Astrocyte (in vitro differentiated cells and primary cell): Measurements from ENCODE around the gene ATXN1. TPM values are rescaled to one million over a fixed set of nuclear protein-coding genes. Genes with fewer than 3 reads are reported as not detected.

Experiments
- DNase-seq: peaks from one replicate; pipeline ENCODE4 v3.0.0-alpha.2; 2010; ENCODE audit warnings: low read depth
- FAIRE-seq: peaks from 2 replicates; lab custom pipeline; 2011; peaks lifted over from hg19 to GRCh38; lab: Jason Lieb, UNC
- H2AFZ ChIP-seq: 2 replicates; pipeline ENCODE4 v1.6.0; 2012; ENCODE audit warnings: low read depth, low read length, inconsistent platforms
- H3K27ac ChIP-seq: 2 replicates; pipeline ENCODE4 v1.5.1; 2011; ENCODE audit warnings: low read depth, low read length, inconsistent platforms
- H3K27me3 ChIP-seq: 2 replicates; pipeline ENCODE4 v1.6.0; 2011; ENCODE audit warnings: low read length, inconsistent platforms; ENCODE audit not compliant: insufficient read depth
- H3K36me3 ChIP-seq: 2 replicates; pipeline ENCODE4 v1.5.1; 2011; ENCODE audit warnings: low read length, inconsistent platforms; ENCODE audit not compliant: insufficient read depth
- H3K4me1 ChIP-seq: 2 replicates; pipeline ENCODE4 v1.5.1; 2011; ENCODE audit warnings: low read length, inconsistent platforms; ENCODE audit not compliant: insufficient read depth
- H3K4me2 ChIP-seq: 2 replicates; pipeline ENCODE4 v1.6.0; 2012; ENCODE audit warnings: low read length, inconsistent platforms
- H3K4me3 ChIP-seq: 2 replicates; pipeline ENCODE4 v1.5.1; 2011; ENCODE audit warnings: low read depth, mild to moderate bottlenecking, low read length, inconsistent platforms; ENCODE audit not compliant: insufficient read depth
- H3K79me2 ChIP-seq: 2 replicates; pipeline ENCODE4 v1.6.0; 2012; ENCODE audit warnings: mild to moderate bottlenecking, low read length, inconsistent platforms; ENCODE audit not compliant: insufficient read depth
- H3K9ac ChIP-seq: 2 replicates; pipeline ENCODE4 v1.6.0; 2012; ENCODE audit warnings: mild to moderate bottlenecking, low read length, inconsistent platforms
- H3K9me3 ChIP-seq: 2 replicates; pipeline ENCODE4 v1.5.1; 2012; ENCODE audit warnings: low read depth, mild to moderate bottlenecking, low read length, inconsistent platforms; ENCODE audit not compliant: insufficient read depth
- H4K20me1 ChIP-seq: 2 replicates; pipeline ENCODE4 v1.6.0; 2012; ENCODE audit warnings: low read length, inconsistent platforms; ENCODE audit not compliant: insufficient read depth
- H3K27ac Mint-ChIP-seq: one replicate; pipeline ENCODE4 v1.8.0; 2021; ENCODE audit warnings: mild to moderate bottlenecking, mixed read lengths; ENCODE audit not compliant: unreplicated experiment
- H3K27me3 Mint-ChIP-seq: one replicate; pipeline ENCODE4 v1.8.0; 2021; ENCODE audit warnings: low read depth, mixed read lengths; ENCODE audit not compliant: unreplicated experiment
- H3K36me3 Mint-ChIP-seq: one replicate; pipeline ENCODE4 v1.8.0; 2021; ENCODE audit warnings: low read depth, mixed read lengths; ENCODE audit not compliant: unreplicated experiment
- H3K4me1 Mint-ChIP-seq: one replicate; pipeline ENCODE4 v1.8.0; 2021; ENCODE audit warnings: low read depth, mixed read lengths; ENCODE audit not compliant: unreplicated experiment
- H3K4me3 Mint-ChIP-seq: one replicate; pipeline ENCODE4 v1.8.0; 2021; ENCODE audit warnings: mild to moderate bottlenecking, moderate library complexity, mixed read lengths; ENCODE audit not compliant: unreplicated experiment
- H3K9me3 Mint-ChIP-seq: one replicate; pipeline ENCODE4 v1.8.0; 2021; ENCODE audit warnings: mild to moderate bottlenecking, mixed read lengths; ENCODE audit not compliant: unreplicated experiment
- CTCF ChIP-seq: IDR thresholded peaks from 2 replicates; pipeline ENCODE4 v1.5.1; 2011; ENCODE audit warnings: low read depth, mild to moderate bottlenecking, inconsistent platforms, low read length, moderate library complexity; ENCODE audit not compliant: insufficient read depth
- EZH2 ChIP-seq: IDR thresholded peaks from 2 replicates; pipeline ENCODE4 v1.6.1; 2012; ENCODE audit warnings: mild to moderate bottlenecking, low read length, inconsistent platforms; ENCODE audit not compliant: insufficient read depth
- total RNA-seq: library from RNA; stranded (reverse); gene quantifications from 2 replicates; pipeline ENCODE4 v1.2.1, GENCODE V29; 2021

Gene ATXN1
- total RNA-seq, 1 donor from 2014 or later, result 70.9 TPM

DNA sequence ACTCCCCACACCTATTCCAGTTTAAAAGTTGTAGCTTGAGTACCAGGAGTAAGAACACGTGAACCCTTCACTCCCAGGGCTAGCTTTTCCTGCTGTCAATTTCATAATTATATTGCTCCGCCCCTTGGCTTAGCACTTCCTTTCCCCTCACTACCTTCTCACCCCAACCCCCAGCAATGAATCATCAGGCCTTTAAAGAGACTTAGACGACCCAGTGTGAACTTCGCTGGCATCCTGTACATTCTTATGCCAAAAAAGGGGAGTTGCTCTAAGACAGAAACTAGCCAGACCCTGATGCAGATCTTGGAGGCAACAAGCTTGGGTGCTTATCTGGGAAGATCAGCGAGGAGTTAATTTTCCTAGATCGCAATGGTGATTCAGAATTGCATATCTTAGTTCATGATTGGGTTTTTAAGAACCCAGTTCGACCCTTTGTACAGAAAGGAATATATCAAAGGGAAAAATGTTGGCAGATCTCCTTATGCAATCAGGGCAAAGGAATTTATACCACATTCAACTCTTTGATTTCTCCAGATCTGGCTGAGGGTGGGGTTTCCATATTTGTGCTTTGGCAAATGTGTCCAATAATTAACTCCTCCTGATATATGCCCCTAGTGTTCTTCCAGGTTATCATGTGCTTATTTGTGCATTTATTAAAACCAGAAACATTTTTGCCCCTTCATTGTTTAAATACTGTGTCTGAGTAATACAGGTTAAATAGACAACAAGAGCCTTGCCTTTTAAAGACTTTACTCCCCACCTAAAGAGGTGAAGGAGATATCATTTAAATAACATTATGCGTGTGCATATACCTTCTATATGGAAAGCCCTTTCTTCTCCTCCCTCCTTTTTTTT, 8.1 kb upstream of the ATXN1 start:
- H4K20me1 ChIP-seq, result no peaks in the 10 kb centered on the region
- peak overlapping the region; percentile 70 for H3K9ac ChIP-seq
- peak overlapping the region; percentile 82 for H3K4me2 ChIP-seq
- no peaks in the 10 kb centered on the region for H3K9me3 ChIP-seq
- no peaks in the 10 kb centered on the region for H3K36me3 ChIP-seq
- H3K27me3 ChIP-seq, result no peaks in the 10 kb centered on the region
- FAIRE-seq (no peak), DNase-seq (peak; percentile 99)
- H2AFZ ChIP-seq, result no peak overlapping the region
- peak overlapping the region; percentile 93 for H3K27ac ChIP-seq
- peaks cover 4% of the 10 kb centered on the region for H3K36me3 Mint-ChIP-seq
- H3K4me1 Mint-ChIP-seq, result peaks cover 58% of the 10 kb centered on the region
- no peaks in the 10 kb centered on the region for H3K27me3 Mint-ChIP-seq
- H3K79me2 ChIP-seq, result peaks cover 1% of the 10 kb centered on the region
- no peak for TF ChIP-seq CTCF
- no peak for TF ChIP-seq EZH2
- H3K9me3 Mint-ChIP-seq, result peaks cover 1% of the 10 kb centered on the region
- peaks cover 62% of the 10 kb centered on the region for H3K4me1 ChIP-seq
- peak overlapping the region; percentile 30 for H3K4me3 ChIP-seq
- peak overlapping the region; percentile 60 for H3K4me3 Mint-ChIP-seq
- peak overlapping the region; percentile 84 for H3K27ac Mint-ChIP-seq

GRCh38 chr6:16768477-16768830, 7.2 kb upstream of the ATXN1 start:
- H3K27ac ChIP-seq, result peak overlapping the region; percentile 93
- H3K9ac ChIP-seq, result peak overlapping the region; percentile 70
- H3K36me3 Mint-ChIP-seq, result peaks cover 1% of the 10 kb centered on the region
- no peaks in the 10 kb centered on the region for H3K27me3 Mint-ChIP-seq
- H3K4me1 Mint-ChIP-seq, result peaks cover 64% of the 10 kb centered on the region
- peaks cover 8% of the 10 kb centered on the region for H3K79me2 ChIP-seq
- H3K4me3 Mint-ChIP-seq, result no peak overlapping the region
- TF ChIP-seq CTCF (no peak), EZH2 (no peak)
- H3K27ac Mint-ChIP-seq, result peak overlapping the region; percentile 37
- no peaks in the 10 kb centered on the region for H4K20me1 ChIP-seq
- H3K27me3 ChIP-seq, result no peaks in the 10 kb centered on the region
- H3K4me1 ChIP-seq, result peaks cover 71% of the 10 kb centered on the region
- no peak for DNase-seq
- H3K36me3 ChIP-seq, result no peaks in the 10 kb centered on the region
- H3K4me2 ChIP-seq, result peak overlapping the region; percentile 82
- H3K4me3 ChIP-seq, result no peak overlapping the region
- no peak for FAIRE-seq
- no peaks in the 10 kb centered on the region for H3K9me3 ChIP-seq
- H2AFZ ChIP-seq, result no peak overlapping the region
- H3K9me3 Mint-ChIP-seq, result peaks cover 1% of the 10 kb centered on the region
